Stomach smooth muscle (tissue), 2 donors: ENCODE measurements around the gene FUS.
"Not testable (repeated sequence)": the region's sequence is repeated elsewhere in the genome, so short reads cannot be mapped to it uniquely, and the experiment has no call there.

ENCODE experiments used
- H3K27ac ChIP-seq: one replicate; pipeline ENCODE4 v1.7.0; 2013; ENCODE audit warnings: mild to moderate bottlenecking, low read length, inconsistent platforms
- H3K27me3 ChIP-seq, 2 donors: one replicate each; pipeline ENCODE4 v1.7.0; 2013; ENCODE audit warnings: low read length in 2 of 2; ENCODE audit not compliant: insufficient read depth in 2 of 2, control insufficient read depth in 1 of 2
- H3K36me3 ChIP-seq, 2 donors: one replicate each; pipeline ENCODE4 v1.7.0; 2013; ENCODE audit warnings: low read length in 2 of 2; ENCODE audit not compliant: control insufficient read depth in 2 of 2, insufficient read depth in 2 of 2
- H3K4me1 ChIP-seq: one replicate; pipeline ENCODE4 v1.7.0; 2013; ENCODE audit warnings: low read length; ENCODE audit not compliant: control insufficient read depth, insufficient read depth
- H3K4me3 ChIP-seq, 2 donors: one replicate each; pipeline ENCODE4 v1.7.0; 2013; ENCODE audit warnings: low read length in 2 of 2
- H3K9ac ChIP-seq, 2 donors: one replicate each; pipeline ENCODE4 v1.7.0; 2013; ENCODE audit warnings: low read length in 2 of 2, mild to moderate bottlenecking in 1 of 2
- H3K9me3 ChIP-seq, 2 donors: one replicate each; pipeline ENCODE4 v1.7.0; 2013; ENCODE audit warnings: low read length in 2 of 2; ENCODE audit not compliant: control insufficient read depth in 2 of 2
- donor health status: healthy.
- donor health status: Pancreatic carcinoma.

Gene FUS

GRCh38 chr16:31144418-31144817 is 35.5 kb upstream of the FUS start:
- H3K9me3 ChIP-seq, H3K9ac ChIP-seq, H3K4me3 ChIP-seq, H3K36me3 ChIP-seq, H3K27ac ChIP-seq: not testable (repeated sequence)
- Histone ChIP-seq H3K27me3 (peaks cover 14 to 18% of the 10 kb centered on the region in 2 donors), H3K4me1 (peaks cover 19% of the 10 kb centered on the region)

- Histone ChIP-seq H3K9me3 (no peaks in the 10 kb centered on the region), H3K4me3 (no peak overlapping the region), H3K36me3 (no peaks in the 10 kb centered on the region), H3K27me3 (peaks cover 14 to 18% of the 10 kb centered on the region in 2 donors), H3K4me1 (peaks cover 16% of the 10 kb centered on the region), H3K9ac (no peak overlapping the region), H3K27ac (no peak overlapping the region)
Measured at GRCh38 chr16:31145398-31145990, 34.4 kb upstream of the FUS start.

- Histone ChIP-seq H3K9me3 (no peaks in the 10 kb centered on the region), H3K27ac (no peak overlapping the region), H3K27me3 (peaks cover 14 to 18% of the 10 kb centered on the region in 2 donors), H3K4me1 (peaks cover 5% of the 10 kb centered on the region), H3K4me3 (no peak overlapping the region), H3K36me3 (no peaks in the 10 kb centered on the region), H3K9ac (no peak overlapping the region)
Measured at GRCh38 chr16:31147574-31147973, 32.4 kb upstream of the FUS start.

GRCh38 chr16:31148281-31148728 is 31.6 kb upstream of the FUS start:
- H3K9me3 ChIP-seq, result no peaks in the 10 kb centered on the region
- no peak overlapping the region for H3K9ac ChIP-seq
- no peaks in the 10 kb centered on the region for H3K4me1 ChIP-seq
- H3K27me3 ChIP-seq, result peaks cover 14 to 18% of the 10 kb centered on the region in 2 donors
- no peak overlapping the region for H3K4me3 ChIP-seq
- H3K36me3 ChIP-seq, result no peaks in the 10 kb centered on the region
- H3K27ac ChIP-seq, result no peak overlapping the region

- H3K4me3 ChIP-seq, result no peak overlapping the region
- H3K27me3 ChIP-seq, result peaks cover 14 to 18% of the 10 kb centered on the region in 2 donors
- no peaks in the 10 kb centered on the region for H3K36me3 ChIP-seq
- H3K9me3 ChIP-seq, result no peaks in the 10 kb centered on the region
- H3K27ac ChIP-seq, result no peak overlapping the region
- H3K4me1 ChIP-seq, result no peaks in the 10 kb centered on the region
- no peak overlapping the region for H3K9ac ChIP-seq
Measured at GRCh38 chr16:31148896-31149295, 31.0 kb upstream of the FUS start.

- Histone ChIP-seq H3K36me3 (no peaks in the 10 kb centered on the region), H3K27ac (no peak overlapping the region), H3K4me3 (no peak overlapping the region), H3K4me1 (no peaks in the 10 kb centered on the region), H3K27me3 (peaks cover 14 to 18% of the 10 kb centered on the region in 2 donors), H3K9me3 (no peaks in the 10 kb centered on the region), H3K9ac (no peak overlapping the region)
Measured at GRCh38 chr16:31149332-31149731, 30.6 kb upstream of the FUS start.

GRCh38 chr16:31149894-31150890 is 29.7 kb upstream of the FUS start, which contains the start of gene PRSS36:
TSS of gene PRSS36 (minus strand) at chr16:31150066. CDS start at chr16:31150035, 31 bp downstream.
- no peak within 1 kb of the TSS for H3K27ac ChIP-seq
- H3K9ac ChIP-seq, result no peak within 1 kb of the TSS
- H3K36me3 ChIP-seq, result no peaks in the 10 kb centered on the region
- no peak within 1 kb of the TSS for H3K4me3 ChIP-seq
- no peaks in the 10 kb centered on the region for H3K9me3 ChIP-seq
- H3K27me3 ChIP-seq, result peaks cover 14 to 18% of the 10 kb centered on the region in 2 donors
- no peaks in the 10 kb centered on the region for H3K4me1 ChIP-seq

- H3K9me3 ChIP-seq, H3K27ac ChIP-seq, H3K4me3 ChIP-seq, H3K9ac ChIP-seq, H3K36me3 ChIP-seq, H3K4me1 ChIP-seq: not testable (repeated sequence)
- H3K27me3 ChIP-seq, result peaks cover 14 to 18% of the 10 kb centered on the region in 2 donors
Measured at GRCh38 chr16:31150976-31151375, 29.0 kb upstream of the FUS start.

- no peak overlapping the region for H3K9ac ChIP-seq
- H3K36me3 ChIP-seq, result no peaks in the 10 kb centered on the region
- H3K9me3 ChIP-seq, result no peaks in the 10 kb centered on the region
- H3K4me1 ChIP-seq, result no peaks in the 10 kb centered on the region
- peaks cover 0 to 2% of the 10 kb centered on the region in 2 donors for H3K27me3 ChIP-seq
- H3K27ac ChIP-seq, result no peak overlapping the region
- H3K4me3 ChIP-seq, result no peak overlapping the region
Measured at GRCh38 chr16:31157136-31157535, 22.8 kb upstream of the FUS start.

GRCh38 chr16:31167315-31167714 is 12.6 kb upstream of the FUS start:
- Histone ChIP-seq H3K4me3 (no peak overlapping the region), H3K9ac (no peak overlapping the region), H3K27ac (no peak overlapping the region)

More at GRCh38 chr16:31167315-31167714, 12.6 kb upstream of the FUS start:
- no peaks in the 10 kb centered on the region for H3K4me1 ChIP-seq
- no peaks in the 10 kb centered on the region for H3K27me3 ChIP-seq
- H3K36me3 ChIP-seq, result no peaks in the 10 kb centered on the region
- H3K9me3 ChIP-seq, result no peaks in the 10 kb centered on the region
